Right atrium auricular region (tissue), 2 donors: ENCODE measurements around the gene CTU2. TPM values are rescaled to one million over a fixed set of nuclear protein-coding genes. Genes with fewer than 3 reads are reported as not detected.
A peak's percentile ranks its signal among the peaks of the same experiment; 100 is the strongest.

ENCODE experiments used
- DNase-seq: peaks from one replicate; pipeline ENCODE4 v3.0.0-alpha.2; 2019; ENCODE audit warnings: low spot score
- H3K27ac ChIP-seq, 2 donors: fragments of 200-600 bp; sonication (generic); 1 replicate in 1 of 2; 2 replicates in 1 of 2; pipeline ENCODE4 v1.5.1; 2016 to 2019
- H3K27me3 ChIP-seq, 2 donors: fragments of 200-600 bp; sonication (generic); one replicate each; pipeline versions ENCODE4 v1.5.1 to v1.6.0; 2017 to 2019
- H3K36me3 ChIP-seq: fragments of 200-600 bp; sonication (generic); one replicate; pipeline ENCODE4 v1.5.1; 2016
- H3K4me1 ChIP-seq, 2 donors: fragments of 200-600 bp; sonication (generic); one replicate each; pipeline versions ENCODE4 v1.5.1 to v1.6.0; 2017 to 2019
- H3K4me3 ChIP-seq, 2 donors: fragments of 200-600 bp; sonication (generic); 1 replicate in 1 of 2; 2 replicates in 1 of 2; pipeline ENCODE4 v1.5.1; 2017 to 2019; ENCODE audit warnings: mild to moderate bottlenecking in 1 of 2, moderate library complexity in 1 of 2
- H3K9me3 ChIP-seq, 2 donors: fragments of 200-600 bp; sonication (generic); one replicate each; pipeline ENCODE4 v1.5.1; 2019
- total RNA-seq, 2 donors: library from RNA; depleted of rRNA; stranded (reverse); fragments of >200 nt; gene quantifications; one replicate each; pipeline ENCODE4 v1.1.0, GENCODE V29; 2016
- TF ChIP-seq, protein P1 (sequence below), 2 donors: fragments of 200-600 bp; sonication (generic); IDR thresholded peaks; one replicate each; pipeline ENCODE4 v1.5.1; 2019; ENCODE audit warnings: antibody characterized with exemption in 2 of 2

Gene CTU2
- total RNA-seq, 2 donors from 2014 or later: 7.1 to 8.2 TPM

GRCh38 chr16:88705076-88705684 lies 1.1 kb upstream of the CTU2 start:
- TF ChIP-seq, protein P1, sequence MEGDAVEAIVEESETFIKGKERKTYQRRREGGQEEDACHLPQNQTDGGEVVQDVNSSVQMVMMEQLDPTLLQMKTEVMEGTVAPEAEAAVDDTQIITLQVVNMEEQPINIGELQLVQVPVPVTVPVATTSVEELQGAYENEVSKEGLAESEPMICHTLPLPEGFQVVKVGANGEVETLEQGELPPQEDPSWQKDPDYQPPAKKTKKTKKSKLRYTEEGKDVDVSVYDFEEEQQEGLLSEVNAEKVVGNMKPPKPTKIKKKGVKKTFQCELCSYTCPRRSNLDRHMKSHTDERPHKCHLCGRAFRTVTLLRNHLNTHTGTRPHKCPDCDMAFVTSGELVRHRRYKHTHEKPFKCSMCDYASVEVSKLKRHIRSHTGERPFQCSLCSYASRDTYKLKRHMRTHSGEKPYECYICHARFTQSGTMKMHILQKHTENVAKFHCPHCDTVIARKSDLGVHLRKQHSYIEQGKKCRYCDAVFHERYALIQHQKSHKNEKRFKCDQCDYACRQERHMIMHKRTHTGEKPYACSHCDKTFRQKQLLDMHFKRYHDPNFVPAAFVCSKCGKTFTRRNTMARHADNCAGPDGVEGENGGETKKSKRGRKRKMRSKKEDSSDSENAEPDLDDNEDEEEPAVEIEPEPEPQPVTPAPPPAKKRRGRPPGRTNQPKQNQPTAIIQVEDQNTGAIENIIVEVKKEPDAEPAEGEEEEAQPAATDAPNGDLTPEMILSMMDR (IDR thresholded peaks at IDR 0.05): no peak
- H3K4me1 ChIP-seq: peaks cover 0 to 67% of the 10 kb centered on the region in 2 donors
- no peak for DNase-seq

DNA sequence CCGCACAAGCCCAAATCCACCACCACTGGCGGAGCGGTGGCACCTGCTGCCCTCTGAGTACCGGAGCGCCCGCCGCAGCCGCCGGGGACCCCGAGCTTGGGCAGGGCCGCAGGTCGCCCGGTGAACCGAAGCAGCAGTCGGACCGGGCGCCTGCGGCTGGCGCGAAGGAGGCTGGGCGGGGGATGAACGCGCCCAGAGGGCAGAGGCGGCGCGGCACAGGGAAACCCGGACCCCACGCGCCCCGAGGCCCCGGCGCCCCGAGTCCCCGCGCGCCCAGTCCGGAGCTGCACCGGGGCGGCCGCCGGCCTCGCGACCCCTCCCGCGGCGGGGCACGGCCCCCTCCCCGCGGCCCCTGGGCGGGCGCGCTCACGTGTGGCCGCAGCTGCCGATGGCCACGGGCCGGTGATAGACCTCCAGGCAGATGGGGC lies 488 bp upstream of the CTU2 start:
- no peaks in the 10 kb centered on the region for H3K27me3 ChIP-seq
- DNase-seq: no peak
- TF ChIP-seq, protein P1 (IDR thresholded peaks at IDR 0.05): no peak
- H3K27ac ChIP-seq: peak overlapping the region; percentile 79 to 80
- peaks cover 0 to 61% of the 10 kb centered on the region in 2 donors for H3K4me1 ChIP-seq
- H3K4me3 ChIP-seq: peak overlapping the region; percentile 92 to 99
- H3K9me3 ChIP-seq: no peaks in the 10 kb centered on the region
- no peaks in the 10 kb centered on the region for H3K36me3 ChIP-seq

More at GRCh38 chr16:88705076-88705684, 1.1 kb upstream of the CTU2 start:
- Histone ChIP-seq H3K27ac (peak overlapping the region; percentile 79 to 80), H3K36me3 (peaks cover 1% of the 10 kb centered on the region), H3K27me3 (no peaks in the 10 kb centered on the region), H3K9me3 (no peaks in the 10 kb centered on the region), H3K4me3 (peak overlapping the region; percentile 92 to 99)

- Histone ChIP-seq H3K36me3 (no peaks in the 10 kb centered on the region), H3K9me3 (no peaks in the 10 kb centered on the region), H3K4me1 (peaks cover 0 to 47% of the 10 kb centered on the region in 2 donors), H3K27ac (peak overlapping the region; percentile 79 to 80), H3K27me3 (no peaks in the 10 kb centered on the region), H3K4me3 (peak overlapping the region; percentile 92 to 99)
- no peak for DNase-seq
- TF ChIP-seq, protein P1 (IDR thresholded peaks at IDR 0.05): no peak
Observed at GRCh38 chr16:88706965-88707826, 893 bp downstream of the CTU2 start.

DNA sequence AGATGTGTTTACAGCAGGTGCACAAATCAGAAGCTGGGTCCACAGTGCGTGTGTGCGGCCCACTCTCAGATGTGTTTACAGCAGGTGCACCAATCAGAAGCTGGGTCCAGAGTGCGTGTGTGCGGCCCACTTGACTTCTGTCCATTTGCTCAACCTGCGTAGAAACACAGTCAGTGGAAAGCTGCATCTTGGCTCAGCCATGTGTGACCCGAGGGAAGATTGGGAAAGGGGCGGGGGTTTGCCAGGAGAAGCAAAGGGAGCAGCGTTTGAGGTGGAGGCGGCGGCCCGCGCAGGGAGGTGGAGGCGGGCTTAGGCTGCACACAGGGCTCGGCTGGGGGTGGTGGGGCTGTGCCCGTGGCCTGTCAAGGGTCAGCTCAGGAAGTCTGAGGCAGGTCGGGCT lies 4.3 kb downstream of the CTU2 start:
- H3K9me3 ChIP-seq: no peaks in the 10 kb centered on the region
- H3K4me3 ChIP-seq: no peak overlapping the region
- DNase-seq: no peak
- no peak overlapping the region for H3K27ac ChIP-seq
- H3K36me3 ChIP-seq: peaks cover 22% of the 10 kb centered on the region
- TF ChIP-seq, protein P1 (IDR thresholded peaks at IDR 0.05): no peak
- H3K4me1 ChIP-seq: peaks cover 0 to 15% of the 10 kb centered on the region in 2 donors
- H3K27me3 ChIP-seq: no peaks in the 10 kb centered on the region

DNA sequence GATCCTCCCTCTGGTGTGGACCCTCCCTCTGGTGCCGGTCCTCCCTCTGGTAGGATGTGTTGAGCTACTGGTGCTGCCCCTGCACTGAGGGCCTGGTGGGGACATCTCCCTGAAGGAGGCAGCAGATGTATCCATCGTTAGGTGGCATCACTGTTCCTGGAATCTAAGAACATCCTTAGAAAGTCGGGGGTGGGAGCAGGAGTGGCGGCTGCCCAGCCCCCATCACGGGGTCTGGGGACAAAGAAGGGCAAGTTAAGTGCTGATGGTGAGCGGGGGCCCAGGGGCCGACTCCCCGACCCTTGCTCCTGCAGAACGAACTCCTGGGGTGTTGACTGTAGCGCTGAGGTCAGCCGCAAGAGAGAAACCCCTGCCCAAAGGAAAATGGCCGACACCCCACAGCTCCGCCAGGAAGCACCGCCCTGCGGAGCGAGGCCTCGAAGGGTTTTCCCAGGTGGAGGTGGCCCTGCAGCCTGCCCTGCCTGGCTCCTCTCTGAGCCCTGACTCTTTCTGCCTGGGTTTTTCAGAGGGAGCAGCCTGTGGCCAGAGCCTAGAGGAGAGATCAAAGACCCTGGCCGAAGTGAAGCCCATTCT lies 5.5 kb downstream of the CTU2 start:
- no peak overlapping the region for H3K27ac ChIP-seq
- no peak for DNase-seq
- TF ChIP-seq, protein P1 (IDR thresholded peaks at IDR 0.05): no peak
- H3K27me3 ChIP-seq: no peaks in the 10 kb centered on the region
- H3K4me1 ChIP-seq: peaks cover 0 to 9% of the 10 kb centered on the region in 2 donors
- H3K9me3 ChIP-seq: no peaks in the 10 kb centered on the region
- H3K4me3 ChIP-seq: no peak overlapping the region
- peaks cover 35% of the 10 kb centered on the region for H3K36me3 ChIP-seq
